BLaER1 treated with 17β-estradiol and CSF1 and Interleukin-3, amounts not matched to agents 10 nM and 100 nM (cell line): ENCODE data around the gene ZRANB1.

ENCODE experiments used
- H3K27ac ChIP-seq, 11 experiments: shearing (Covaris generic); formaldehyde crosslinking; 2 replicates each; pipeline ENCODE4 v1.8.1; 2022
- H3K27me3 ChIP-seq, 11 experiments: shearing (Covaris generic); formaldehyde crosslinking; 2 replicates each; pipeline ENCODE4 v1.8.1; 2022
- H3K36me3 ChIP-seq, 11 experiments: shearing (Covaris generic); formaldehyde crosslinking; 2 replicates each; pipeline ENCODE4 v1.8.1; 2022
- H3K4me1 ChIP-seq, 10 experiments: shearing (Covaris generic); formaldehyde crosslinking; 2 replicates each; pipeline ENCODE4 v1.8.1; 2022
- H3K4me2 ChIP-seq, 11 experiments: shearing (Covaris generic); formaldehyde crosslinking; 2 replicates each; pipeline ENCODE4 v1.8.1; 2022
- H3K4me3 ChIP-seq, 10 experiments: shearing (Covaris generic); formaldehyde crosslinking; 2 replicates each; pipeline ENCODE4 v1.8.1; 2022
- H3K9ac ChIP-seq, 11 experiments: shearing (Covaris generic); formaldehyde crosslinking; 2 replicates each; pipeline ENCODE4 v1.8.1; 2022
- H3K9me3 ChIP-seq, 11 experiments: shearing (Covaris generic); formaldehyde crosslinking; replicated peaks in 1 of 11; 2 replicates each; pipeline ENCODE4 v1.8.1; 2022
- H4K20me1 ChIP-seq, 11 experiments: shearing (Covaris generic); formaldehyde crosslinking; 2 replicates each; pipeline ENCODE4 v1.8.1; 2022
- Cebpa-rat ChIP-seq, 11 experiments: shearing (Covaris generic); IDR thresholded peaks; 2 replicates each; pipeline ENCODE4 v1.8.1; 2022

Gene ZRANB1

GRCh38 chr10:124996127-124996853 lies 54.4 kb downstream of the ZRANB1 start:
- Histone ChIP-seq H3K27me3 (no peaks in the 10 kb centered on the region), H3K36me3 (peaks cover 95 to 100% (median 100%) of the 10 kb centered on the region in 11 experiments)

GRCh38 chr10:124996854-124997215 lies 54.9 kb downstream of the ZRANB1 start:
- H4K20me1 ChIP-seq: peaks cover 60 to 100% (median 96%) of the 10 kb centered on the region in 11 experiments; a peak in 21 of 22 replicates
- H3K36me3 ChIP-seq: peaks cover 95 to 100% (median 100%) of the 10 kb centered on the region in 11 experiments

More at GRCh38 chr10:124996127-124996853, 54.4 kb downstream of the ZRANB1 start:
- no peak overlapping the region for H3K4me2 ChIP-seq
- H3K27ac ChIP-seq: no peak overlapping the region
- no peaks in the 10 kb centered on the region for H3K9me3 ChIP-seq
- TF ChIP-seq Cebpa-rat (IDR thresholded peaks at IDR 0.05): no peak
- no peak overlapping the region for H3K9ac ChIP-seq
- peaks cover 59 to 100% (median 96%) of the 10 kb centered on the region in 11 experiments; a peak in 21 of 22 replicates for H4K20me1 ChIP-seq
- H3K4me3 ChIP-seq: no peak overlapping the region
- peaks cover 0 to 13% (median 2%) of the 10 kb centered on the region in 10 experiments; a peak in 8 of 20 replicates for H3K4me1 ChIP-seq

GRCh38 chr10:124997306-124997705 lies 55.4 kb downstream of the ZRANB1 start:
- Histone ChIP-seq H3K9me3 (no peaks in the 10 kb centered on the region), H3K27me3 (no peaks in the 10 kb centered on the region), H3K36me3 (peaks cover 95 to 100% (median 100%) of the 10 kb centered on the region in 11 experiments), H4K20me1 (peaks cover 65 to 100% (median 96%) of the 10 kb centered on the region in 11 experiments; a peak in 21 of 22 replicates), H3K4me1 (peaks cover 0 to 12% (median 0%) of the 10 kb centered on the region in 10 experiments; a peak in 4 of 20 replicates), H3K4me3 (no peak overlapping the region), H3K27ac (no peak overlapping the region), H3K9ac (no peak overlapping the region), H3K4me2 (no peak overlapping the region)
- TF ChIP-seq Cebpa-rat (IDR thresholded peaks at IDR 0.05): no peak

More at GRCh38 chr10:124996854-124997215, 54.9 kb downstream of the ZRANB1 start:
- H3K4me3 ChIP-seq: no peak overlapping the region
- H3K27me3 ChIP-seq: no peaks in the 10 kb centered on the region
- H3K4me1 ChIP-seq: peaks cover 0 to 12% (median 0%) of the 10 kb centered on the region in 10 experiments; a peak in 4 of 20 replicates
- H3K9me3 ChIP-seq: no peaks in the 10 kb centered on the region
- TF ChIP-seq Cebpa-rat (IDR thresholded peaks at IDR 0.05): no peak
- H3K9ac ChIP-seq: no peak overlapping the region
- no peak overlapping the region for H3K27ac ChIP-seq
- no peak overlapping the region for H3K4me2 ChIP-seq

GRCh38 chr10:124997771-124998623 lies 56.1 kb downstream of the ZRANB1 start:
- no peak overlapping the region for H3K4me3 ChIP-seq
- H3K27ac ChIP-seq: no peak overlapping the region
- peaks cover 0 to 12% (median 0%) of the 10 kb centered on the region in 10 experiments; a peak in 4 of 20 replicates for H3K4me1 ChIP-seq
- peaks cover 96 to 100% (median 100%) of the 10 kb centered on the region in 11 experiments for H3K36me3 ChIP-seq
- no peak overlapping the region for H3K9ac ChIP-seq
- TF ChIP-seq Cebpa-rat (IDR thresholded peaks at IDR 0.05): no peak
- no peak overlapping the region for H3K4me2 ChIP-seq
- no peaks in the 10 kb centered on the region for H3K9me3 ChIP-seq
- no peaks in the 10 kb centered on the region for H3K27me3 ChIP-seq
- peaks cover 69 to 100% (median 98%) of the 10 kb centered on the region in 11 experiments; a peak in 21 of 22 replicates for H4K20me1 ChIP-seq

- H3K4me3 ChIP-seq: no peak overlapping the region
- no peak overlapping the region for H3K4me2 ChIP-seq
- TF ChIP-seq Cebpa-rat (IDR thresholded peaks at IDR 0.05): no peak
- peaks cover 96 to 100% (median 100%) of the 10 kb centered on the region in 11 experiments for H3K36me3 ChIP-seq
- H3K27ac ChIP-seq: no peak overlapping the region
- H3K4me1 ChIP-seq: peaks cover 0 to 12% (median 0%) of the 10 kb centered on the region in 10 experiments; a peak in 4 of 20 replicates
- H4K20me1 ChIP-seq: peaks cover 71 to 100% (median 98%) of the 10 kb centered on the region in 11 experiments; a peak in 21 of 22 replicates
- H3K9ac ChIP-seq: no peak overlapping the region
- H3K27me3 ChIP-seq: no peaks in the 10 kb centered on the region
- H3K9me3 ChIP-seq: no peaks in the 10 kb centered on the region
Observed at GRCh38 chr10:124998624-124999291, 56.8 kb downstream of the ZRANB1 start.

GRCh38 chr10:124999433-125000365 lies 57.8 kb downstream of the ZRANB1 start:
- Histone ChIP-seq H3K4me2 (no peak overlapping the region), H3K36me3 (peaks cover 96 to 100% (median 99%) of the 10 kb centered on the region in 11 experiments), H3K9ac (peak overlapping the region in 1 of 11 experiments; percentile 29; a peak in 1 of 22 replicates)

GRCh38 chr10:125000366-125001312 lies 58.7 kb downstream of the ZRANB1 start:
- Histone ChIP-seq H3K4me3 (no peak overlapping the region), H3K9me3 (no peaks in the 10 kb centered on the region), H3K36me3 (peaks cover 96 to 100% (median 99%) of the 10 kb centered on the region in 11 experiments), H3K4me1 (peaks cover 0 to 22% (median 9%) of the 10 kb centered on the region in 10 experiments; a peak in 12 of 20 replicates), H3K27me3 (no peaks in the 10 kb centered on the region), H3K4me2 (0 out of 22 replicates have a peak overlapping the region, but pooled peaks of 1 of the 11 experiments have one; percentile 2), H3K9ac (peak overlapping the region in 3 of 11 experiments; percentile 29 to 46 (median 31); a peak in 4 of 22 replicates), H4K20me1 (peaks cover 77 to 100% (median 98%) of the 10 kb centered on the region in 11 experiments), H3K27ac (no peak overlapping the region)
- TF ChIP-seq Cebpa-rat (IDR thresholded peaks at IDR 0.05): no peak

More at GRCh38 chr10:124999433-125000365, 57.8 kb downstream of the ZRANB1 start:
- Histone ChIP-seq H4K20me1 (peaks cover 73 to 100% (median 98%) of the 10 kb centered on the region in 11 experiments), H3K4me1 (peaks cover 0 to 13% (median 0%) of the 10 kb centered on the region in 10 experiments; a peak in 6 of 20 replicates), H3K27me3 (no peaks in the 10 kb centered on the region), H3K4me3 (no peak overlapping the region), H3K9me3 (no peaks in the 10 kb centered on the region), H3K27ac (no peak overlapping the region; a peak in 1 of 22 replicates)
- no peak for TF ChIP-seq Cebpa-rat (IDR thresholded peaks at IDR 0.05)
